Karpas-422 (cell line): ENCODE results near the gene RGR. TPM values are rescaled to one million over a fixed set of nuclear protein-coding genes. Genes with fewer than 3 reads are reported as not detected.

Experiments
- DNase-seq: peaks from one replicate; pipeline ENCODE4 v3.0.0-alpha.2; 2015
- H2AFZ ChIP-seq: fragments of 200-600 bp; sonication (generic); 2 replicates; pipeline ENCODE4 v1.6.1; 2014; ENCODE audit warnings: antibody characterized with exemption, low read length, mixed read lengths
- H3K27ac ChIP-seq: fragments of 200-600 bp; sonication (generic); 2 replicates; pipeline ENCODE4 v1.5.1; 2014; ENCODE audit warnings: mild to moderate bottlenecking, low read length, moderate library complexity
- H3K27me3 ChIP-seq: fragments of 200-600 bp; sonication (generic); 2 replicates; pipeline ENCODE4 v1.6.1; 2014; ENCODE audit warnings: low read length, mixed read lengths
- H3K36me3 ChIP-seq: fragments of 200-600 bp; sonication (generic); 2 replicates; pipeline ENCODE4 v1.6.1; 2014; ENCODE audit warnings: low read length, mixed read lengths; ENCODE audit not compliant: insufficient read depth
- H3K4me1 ChIP-seq: fragments of 200-600 bp; sonication (generic); 2 replicates; pipeline ENCODE4 v1.6.1; 2014; ENCODE audit warnings: mild to moderate bottlenecking, low read length, mixed read lengths
- H3K4me2 ChIP-seq: fragments of 200-600 bp; sonication (generic); 2 replicates; pipeline ENCODE4 v1.6.1; 2014; ENCODE audit warnings: low read length, low read depth, mild to moderate bottlenecking; ENCODE audit not compliant: poor library complexity, severe bottlenecking
- H3K4me3 ChIP-seq: fragments of 200-600 bp; sonication (generic); 2 replicates; pipeline ENCODE4 v1.5.1; 2014; ENCODE audit warnings: mild to moderate bottlenecking, antibody characterized with exemption, low read length, mixed read lengths
- H3K79me2 ChIP-seq: fragments of 200-600 bp; sonication (generic); 2 replicates; pipeline ENCODE4 v1.6.1; 2014; ENCODE audit warnings: mild to moderate bottlenecking, low read length, mixed read lengths
- H3K9ac ChIP-seq: fragments of 200-600 bp; sonication (generic); 2 replicates; pipeline ENCODE4 v1.6.0; 2014; ENCODE audit warnings: low read length
- H3K9me2 ChIP-seq: fragments of 200-600 bp; sonication (generic), shearing (Covaris generic); replicated peaks from 2 replicates; pipeline ENCODE4 v1.6.0; 2014; ENCODE audit warnings: mild to moderate bottlenecking, low read length, moderate library complexity; ENCODE audit not compliant: insufficient read depth
- H3K9me3 ChIP-seq: fragments of 300-700, 200-600 bp; sonication (generic); 2 replicates; pipeline ENCODE4 v1.6.1; 2014; ENCODE audit warnings: low read length, mixed read lengths
- H4K20me1 ChIP-seq: fragments of 200-600 bp; sonication (generic); 2 replicates; pipeline ENCODE4 v1.6.1; 2014; ENCODE audit warnings: mild to moderate bottlenecking, antibody characterized with exemption, low read length, low read depth; ENCODE audit not compliant: insufficient read depth
- total RNA-seq: library from RNA; depleted of rRNA; stranded (reverse); fragments of >200 nt; shearing (Covaris generic); gene quantifications from 2 replicates; pipeline ENCODE4 v1.2.3, GENCODE V29; 2014; ENCODE audit warnings: low replicate concordance; rRNA removed

Gene RGR
- total RNA-seq, 1 experiment from 2014 or later, result not detected

GRCh38 chr10:84298057-84298456 lies 53.2 kb downstream of the RGR start:
- Histone ChIP-seq H3K4me3 (no peak overlapping the region), H3K4me1 (no peaks in the 10 kb centered on the region), H3K4me2 (no peak overlapping the region), H4K20me1 (no peaks in the 10 kb centered on the region), H3K79me2 (no peaks in the 10 kb centered on the region), H3K36me3 (no peaks in the 10 kb centered on the region), H3K9ac (no peak overlapping the region), H3K27me3 (no peaks in the 10 kb centered on the region), H3K27ac (no peak overlapping the region), H3K9me3 (no peaks in the 10 kb centered on the region), H3K9me2 (no peaks in the 10 kb centered on the region), H2AFZ (no peak overlapping the region)
- DNase-seq, result no peak

DNA sequence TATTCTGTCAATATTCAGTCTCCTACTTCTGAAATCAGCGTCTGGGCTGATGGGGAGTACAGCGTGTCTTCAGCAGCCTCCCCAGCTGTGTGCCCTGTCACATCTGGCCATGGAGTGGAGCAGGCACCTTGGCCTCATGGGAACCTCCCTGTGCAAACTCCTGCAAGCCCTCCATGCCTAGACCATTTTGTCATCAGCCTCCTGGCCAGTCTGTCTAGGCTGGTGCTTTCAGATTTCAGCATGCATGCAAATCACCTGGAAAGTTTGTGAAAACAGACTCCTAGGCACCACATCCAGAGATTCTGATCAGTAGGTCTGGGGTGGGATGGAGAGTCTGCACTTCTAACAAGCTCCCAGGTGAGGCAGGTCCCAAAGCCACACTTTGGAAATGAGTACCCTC lies 57.4 kb downstream of the RGR start:
- H3K4me3 ChIP-seq, result no peak overlapping the region
- H3K9me2 ChIP-seq, result no peaks in the 10 kb centered on the region
- no peak overlapping the region for H3K4me2 ChIP-seq
- H3K79me2 ChIP-seq, result no peaks in the 10 kb centered on the region
- H4K20me1 ChIP-seq, result no peaks in the 10 kb centered on the region
- H3K27me3 ChIP-seq, result no peaks in the 10 kb centered on the region
- H3K36me3 ChIP-seq, result no peaks in the 10 kb centered on the region
- no peak overlapping the region for H2AFZ ChIP-seq
- no peaks in the 10 kb centered on the region for H3K9me3 ChIP-seq
- H3K27ac ChIP-seq, result no peak overlapping the region
- no peaks in the 10 kb centered on the region for H3K4me1 ChIP-seq
- H3K9ac ChIP-seq, result no peak overlapping the region
- no peak for DNase-seq

DNA sequence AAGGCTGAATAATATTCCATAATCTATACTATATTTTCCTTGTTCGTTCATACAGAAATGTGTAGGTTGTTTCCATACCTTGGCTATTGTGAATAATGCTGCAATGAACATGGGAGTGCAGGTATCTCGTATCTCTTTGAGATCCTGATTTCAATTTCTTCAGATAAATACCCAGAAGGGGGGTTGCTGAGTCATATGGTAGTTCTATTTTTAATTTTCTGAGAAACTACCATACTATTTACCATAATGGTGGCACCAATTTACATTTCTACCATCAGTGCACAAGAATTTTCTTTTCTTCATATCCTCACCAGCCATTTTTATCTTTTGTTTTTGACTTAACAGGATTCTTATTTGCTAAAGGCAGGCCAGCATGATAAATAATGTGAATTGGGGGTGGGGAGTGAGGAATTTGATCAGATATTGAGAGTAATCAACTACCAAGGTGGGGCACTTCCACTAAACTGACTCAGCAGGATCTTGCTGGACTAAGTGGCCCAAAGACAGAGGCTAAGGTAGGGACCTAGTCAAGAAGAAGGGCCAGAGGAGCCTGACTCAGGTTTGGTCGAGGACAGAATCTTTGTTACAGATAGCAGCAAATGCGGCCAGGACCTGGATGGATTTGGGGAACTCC lies 62.0 kb downstream of the RGR start:
- H3K27ac ChIP-seq, result no peak overlapping the region
- no peak for DNase-seq
- H3K36me3 ChIP-seq, result no peaks in the 10 kb centered on the region
- no peaks in the 10 kb centered on the region for H4K20me1 ChIP-seq
- no peaks in the 10 kb centered on the region for H3K79me2 ChIP-seq
- H3K4me1 ChIP-seq, result no peaks in the 10 kb centered on the region
- H3K9me3 ChIP-seq, result no peaks in the 10 kb centered on the region
- no peaks in the 10 kb centered on the region for H3K27me3 ChIP-seq
- no peak overlapping the region for H2AFZ ChIP-seq
- H3K4me3 ChIP-seq, result no peak overlapping the region
- H3K9me2 ChIP-seq, result no peaks in the 10 kb centered on the region
- H3K4me2 ChIP-seq, result no peak overlapping the region
- H3K9ac ChIP-seq, result no peak overlapping the region

- no peak for DNase-seq
- Histone ChIP-seq H3K9ac (no peak overlapping the region), H3K36me3 (no peaks in the 10 kb centered on the region), H3K27me3 (no peaks in the 10 kb centered on the region), H3K79me2 (no peaks in the 10 kb centered on the region), H3K9me3 (no peaks in the 10 kb centered on the region), H3K4me3 (no peak overlapping the region), H3K4me1 (no peaks in the 10 kb centered on the region), H4K20me1 (no peaks in the 10 kb centered on the region), H3K4me2 (no peak overlapping the region), H3K9me2 (no peaks in the 10 kb centered on the region), H3K27ac (no peak overlapping the region), H2AFZ (no peak overlapping the region)
These were observed 63.2 kb downstream of the RGR start for GRCh38 chr10:84308021-84308420.

- no peak overlapping the region for H3K27ac ChIP-seq
These were observed 63.8 kb downstream of the RGR start for GRCh38 chr10:84308481-84309304.

More at GRCh38 chr10:84308481-84309304, 63.8 kb downstream of the RGR start:
- Histone ChIP-seq H2AFZ (no peak overlapping the region), H3K4me2 (no peak overlapping the region), H3K9ac (no peak overlapping the region), H3K9me3 (no peaks in the 10 kb centered on the region), H3K9me2 (no peaks in the 10 kb centered on the region), H3K27me3 (no peaks in the 10 kb centered on the region), H3K4me1 (no peaks in the 10 kb centered on the region), H3K36me3 (no peaks in the 10 kb centered on the region), H3K4me3 (no peak overlapping the region), H4K20me1 (no peaks in the 10 kb centered on the region), H3K79me2 (no peaks in the 10 kb centered on the region)
- no peak for DNase-seq

Other genes with a start within 250 kb of the RGR start
- gene GHITM, start 105.5 kb upstream of the RGR start, total RNA-seq, result 78.4 and 82.3 TPM in 2 replicates
- not detected in 2 replicates for gene GPR15LG, start 71.3 kb upstream of the RGR start, total RNA-seq
- gene CDHR1, start 50.5 kb upstream of the RGR start, total RNA-seq, result not detected in 2 replicates
- not detected in 2 replicates for gene LRIT2, start 19.5 kb upstream of the RGR start, total RNA-seq
- gene LRIT1, start 3.5 kb upstream of the RGR start, total RNA-seq, result not detected in 2 replicates
- 3.5 and 12.4 TPM in 2 replicates for gene CCSER2, start 83.5 kb downstream of the RGR start, total RNA-seq